ENCODE measurements around the gene GABRR2. TPM values are rescaled to one million over a fixed set of nuclear protein-coding genes. Genes with fewer than 3 reads are reported as not detected.

Gene GABRR2
- total and polyA plus RNA-seq, 10 of the 15 experiments (the other 5 are each of a cell fraction or from before 2014, with no cell fraction given): 0.16 to 0.72 (median 0.32) TPM; not detected in 2

GRCh38 chr6:89250239-89250638 lies 64.9 kb downstream of the GABRR2 start:
- SMC1A ChIA-PET (ENCODE audit: uncharacterized antibody, unreplicated experiment): no interaction called here
- no peak for DNase-seq (ENCODE audit: low read depth, low spot score)
- intact Hi-C loops (cut with micrococcal nuclease; ENCODE audit: unreplicated experiment): no loop called here
- 76% methylated on average over 6 of the region's 7 CpGs for WGBS (ENCODE audit: insufficient coverage, insufficient replicate concordance, low lambda C conversion rate, missing lambda C conversion rate)
- no peaks in the 10 kb centered on the region for H3K27me3 ChIP-seq (replicated peaks in 1 of 2; ENCODE audit: control insufficient read depth in 2 of 2, insufficient read depth in 2 of 2, low read length in 1 of 2)
- H3K36me3 ChIP-seq (ENCODE audit: control insufficient read depth in 2 of 2, insufficient read depth in 2 of 2, low read length in 1 of 2): no peaks in the 10 kb centered on the region
- RAD21 ChIA-PET (ENCODE audit: unreplicated experiment): interaction anchor here (1.3 kb wide), 1 partner anchor 268 kb away, joined by 4 read pairs; no protein-coding TSS in a partner anchor
- no peaks in the 10 kb centered on the region for H3K79me2 ChIP-seq (ENCODE audit: control insufficient read depth, insufficient read depth, low read length)
- ATAC-seq: no peak
- TF ChIP-seq NBN (IDR thresholded peaks at IDR 0.05) (no peak), POLR2A (IDR thresholded peaks at IDR 0.05; ENCODE audit: low read depth, low read length) (no peak), IKZF1 (conservative IDR thresholded peaks at IDR 0.05) (no peak), ZBTB4 (CRISPR knock-in tag; IDR thresholded peaks at IDR 0.05) (no peak), HDAC2 (IDR thresholded peaks at IDR 0.05) (no peak), E2F8 (IDR thresholded peaks at IDR 0.05; ENCODE audit: low read depth, partially characterized antibody) (no peak), NR2F1 (conservative IDR thresholded peaks at IDR 0.05) (no peak), ZNF274 (IDR thresholded peaks at IDR 0.05; ENCODE audit: insufficient read depth, insufficient read length) (no peak), BCL3 (IDR thresholded peaks at IDR 0.05; ENCODE audit: borderline replicate concordance, insufficient read depth, low read depth, low read length, poor library complexity, severe bottlenecking) (no peak), PAX5 (IDR thresholded peaks at IDR 0.05; ENCODE audit: borderline replicate concordance, low read depth, low read length) (no peak), SMAD1 (IDR thresholded peaks at IDR 0.05; ENCODE audit: low read depth, partially characterized antibody) (no peak), EP300 (IDR thresholded peaks at IDR 0.05; ENCODE audit: borderline replicate concordance in 1 of 2, control insufficient read depth in 1 of 2, low read depth in 2 of 2, low read length in 2 of 2) (no peak), POLR2AphosphoS2 (IDR thresholded peaks at IDR 0.05; ENCODE audit: low read depth, low read length) (no peak), RELA (IDR thresholded peaks at IDR 0.05; ENCODE audit: borderline replicate concordance, partially characterized antibody) (no peak)
- H3K4me1 ChIP-seq (ENCODE audit: control insufficient read depth, insufficient read depth, low read length): no peaks in the 10 kb centered on the region
- no TSS peak for BruUV-seq (replicated peaks)
- no peaks in the 10 kb centered on the region; the same call in 2 of the 3 replicates for H3K9me3 ChIP-seq (replicated peaks; ENCODE audit: control insufficient read depth, insufficient read depth, low read length)
- no peak overlapping the region for H2AFZ ChIP-seq (ENCODE audit: control insufficient read depth, low read depth, low read length)
- no peak overlapping the region for H3K4me3 ChIP-seq
- in situ Hi-C loops (cut with MboI): no loop called here
- H3K4me2 ChIP-seq (ENCODE audit: control insufficient read depth, insufficient read depth): no peak overlapping the region
- CTCF ChIA-PET: interaction anchor here (0.6 kb wide), 1 partner anchor 17 kb away, joined by 3 read pairs; no protein-coding TSS in a partner anchor
- H3K27ac ChIP-seq (ENCODE audit: control insufficient read depth, insufficient read depth): no peak overlapping the region
- POLR2A ChIA-PET: no interaction called here
- FAIRE-seq: no peak
- no peaks in the 10 kb centered on the region for H4K20me1 ChIP-seq (ENCODE audit: control insufficient read depth, insufficient read depth)
- no peak overlapping the region for H3K9ac ChIP-seq (ENCODE audit: control insufficient read depth, insufficient read depth, low read length)
